K562 (cell line): ENCODE measurements around the gene GPR25. TPM values are rescaled to one million over a fixed set of nuclear protein-coding genes. Genes with fewer than 3 reads are reported as not detected.

ENCODE experiments used
- ATAC-seq: fragments of 200-7000 bp; cut with Tn5 transposase; 3 replicates; pipeline ENCODE4 v1.9.1; 2020; ENCODE audit warnings: moderate library complexity
- BruUV-seq: library from RNA; stranded (reverse); fragments of 400-500 nt; replicated peaks from 2 replicates; lab custom pipeline; 2021; lab: Mats Ljungman, UMichigan
- CTCF ChIA-PET: fragments of 300-600 bp; formaldehyde crosslinking; extraction: SDS; loops from one replicate; lab custom pipeline; 2021; ENCODE audit warnings: low intra/inter-chr PET ratio; lab: Yijun Ruan, JAX
- POLR2A ChIA-PET: fragments of 300-600, 350-650 bp; sonication (Branson Sonifier 250); formaldehyde crosslinking; extraction: SDS; loops from one replicate; lab custom pipeline; 2021; ENCODE audit warnings: antibody characterized with exemption, inconsistent platforms; lab: Yijun Ruan, JAX
- DNase-seq, 4 experiments: peaks; one replicate each; pipeline versions ENCODE4 v3.0.0 to v3.0.0-alpha.2; 2011 to 2018; ENCODE audit warnings: low spot score in 3 of 4, mixed read lengths in 3 of 4; ENCODE audit errors: extremely low read depth in 1 of 4
- FAIRE-seq: peaks from 2 replicates; lab custom pipeline; 2011; peaks lifted over from hg19 to GRCh38; lab: Jason Lieb, UNC
- H2AFZ ChIP-seq: 2 replicates; pipeline ENCODE4 v1.6.0; 2011; ENCODE audit warnings: low read depth, low read length, control low read depth, inconsistent platforms
- H3K27ac ChIP-seq: fragments of 200-600 bp; 3 replicates; pipeline ENCODE4 v1.8.0; 2011; ENCODE audit warnings: low read depth, mild to moderate bottlenecking, control low read depth, inconsistent platforms, low read length, moderate library complexity, mixed read lengths; ENCODE audit errors: extremely low read depth
- H3K27me3 ChIP-seq, 2 experiments: fragments of 300-600 bp in 1 of 2; 2 replicates in 1 of 2; 3 replicates in 1 of 2; pipeline versions ENCODE4 v1.6.0 to v1.8.0; 2011; ENCODE audit warnings: inconsistent platforms in 2 of 2, low read length in 2 of 2, mild to moderate bottlenecking in 1 of 2, mixed read lengths in 1 of 2, moderate library complexity in 1 of 2; ENCODE audit not compliant: control insufficient read depth in 2 of 2, insufficient read depth in 2 of 2
- H3K36me3 ChIP-seq: fragments of 300-600 bp; 3 replicates; pipeline ENCODE4 v1.8.0; 2011; ENCODE audit warnings: mild to moderate bottlenecking, low read length, inconsistent platforms; ENCODE audit not compliant: control insufficient read depth, insufficient read depth
- H3K4me1 ChIP-seq, 2 experiments: fragments of 200-600 bp in 1 of 2; replicated peaks in 1 of 2; 2 replicates in 1 of 2; 3 replicates in 1 of 2; pipeline versions ENCODE4 v1.5.1 to v1.8.0; 2011; ENCODE audit warnings: inconsistent platforms in 2 of 2, low read length in 2 of 2, mild to moderate bottlenecking in 1 of 2, mixed read lengths in 1 of 2, moderate library complexity in 1 of 2; ENCODE audit not compliant: control insufficient read depth in 2 of 2, insufficient read depth in 2 of 2
- H3K4me2 ChIP-seq: 2 replicates; pipeline ENCODE4 v1.6.1; 2011; ENCODE audit warnings: low read length, control low read depth, inconsistent platforms, mixed read lengths; ENCODE audit not compliant: insufficient read depth
- H3K4me3 ChIP-seq: fragments of 200-600 bp; sonication (generic), shearing (Covaris generic); 2 replicates; pipeline ENCODE4 v1.5.1; 2016; ENCODE audit warnings: control low read depth, inconsistent platforms
- H3K79me2 ChIP-seq: fragments of 200-600 bp; 3 replicates; pipeline ENCODE4 v1.8.0; 2011; ENCODE audit warnings: low read length, inconsistent platforms; ENCODE audit not compliant: control insufficient read depth, insufficient read depth
- H3K9ac ChIP-seq, 2 experiments: 2 replicates each; pipeline versions ENCODE4 v1.6.0 to v1.6.1; 2011; ENCODE audit warnings: low read depth in 2 of 2, low read length in 2 of 2, control low read depth in 1 of 2, inconsistent platforms in 1 of 2, mild to moderate bottlenecking in 1 of 2, mixed read lengths in 1 of 2; ENCODE audit not compliant: insufficient read depth in 1 of 2
- H3K9me1 ChIP-seq: one replicate; pipeline ENCODE4 v1.6.0; 2011; ENCODE audit warnings: inconsistent platforms, mild to moderate bottlenecking, low read length, moderate library complexity; ENCODE audit not compliant: control insufficient read depth, insufficient read depth
- H3K9me3 ChIP-seq: replicated peaks from 2 replicates; pipeline ENCODE4 v1.5.1; 2011; ENCODE audit warnings: low read depth, low read length, inconsistent platforms; ENCODE audit not compliant: control insufficient read depth, insufficient read depth
- H4K20me1 ChIP-seq: replicated peaks from 2 replicates; pipeline ENCODE4 v1.6.1; 2011; ENCODE audit warnings: low read length, inconsistent platforms, mixed read lengths; ENCODE audit not compliant: control insufficient read depth, insufficient read depth
- OTX1 ChIP-seq: fragments of 450-650 bp; formaldehyde crosslinking; IDR thresholded peaks from 2 replicates; pipeline ENCODE4 v1.4.0; 2022; ENCODE audit warnings: mild to moderate bottlenecking
- TBL1XR1 ChIP-seq, 2 experiments: IDR thresholded peaks; 2 replicates each; pipeline ENCODE4 v1.6.1; 2012; ENCODE audit warnings: improper control_type of control experiment in 2 of 2, low read length in 2 of 2, mild to moderate bottlenecking in 1 of 2
- XRCC3 ChIP-seq: fragments of 450-650 bp; IDR thresholded peaks from 2 replicates; pipeline ENCODE4 v1.6.1; 2017; ENCODE audit warnings: mild to moderate bottlenecking, moderate library complexity
- ZNF239 ChIP-seq: fragments of 250-450 bp; sonication (Bioruptor Pico); IDR thresholded peaks from 2 replicates; pipeline ENCODE4 v1.4.0; 2020; ENCODE audit warnings: mild to moderate bottlenecking
- WGBS: fragments of 100-300 bp; shearing (Covaris generic); methylation state at CpG from one replicate; pipeline ENCODE4 v1.1.6; 2016; ENCODE audit warnings: low coverage, mixed read lengths; ENCODE audit not compliant: insufficient coverage; ENCODE audit errors: missing lambda C conversion rate; 5-methylcytosine and 5-hydroxymethylcytosine counted together
- in situ Hi-C: fragments of 300-500 bp; cut with MboI; formaldehyde crosslinking; loops from 4 replicates; pipeline ENCODE4 v1.15.0; 2018; ENCODE audit warnings: inconsistent platforms, mixed read lengths
- intact Hi-C: fragments of 100-400 bp; cut with micrococcal nuclease; formaldehyde crosslinking; loops from 2 replicates; pipeline ENCODE4 v1.14.2; 2022
- polyA plus RNA-seq, 8 experiments: library from polyadenylated mRNA; depleted of rRNA in 4 of 8; stranded (reverse) in 5 of 8; unstranded in 3 of 8; fragments of >200 nt; fragmentation: Nextera tagmentation in 2 of 8; fragmentation: Illumina TruSeq in 1 of 8; extraction: Ambion mirVana in 2 of 8; extraction: Trizol in 1 of 8; gene quantifications; 2 replicates each; pipeline versions ENCODE4 v1.2.1 to v1.2.3, GENCODE V29; 2011 to 2014; ENCODE audit warnings: inconsistent platforms in 1 of 8, missing spikeins in 1 of 8
- total RNA-seq, 7 experiments: library from RNA; depleted of rRNA in 6 of 7; stranded (reverse); fragments of >200 nt in 6 of 7; fragmentation: Illumina TruSeq in 2 of 7; extraction: Trizol in 2 of 7; gene quantifications; 2 replicates each; pipeline versions ENCODE4 v1.2.1 to v1.2.3, GENCODE V29; 2011 to 2021; ENCODE audit warnings: low replicate concordance in 1 of 7
- TF ChIP-seq, protein P1 (sequence below): fragments of 450-650 bp; IDR thresholded peaks from 2 replicates; pipeline ENCODE4 v1.6.1; 2018; ENCODE audit warnings: mild to moderate bottlenecking, low read depth; ENCODE audit not compliant: partially characterized antibody

Gene GPR25
- total and polyA plus RNA-seq, 9 of the 15 experiments (the other 6 are each of a cell fraction or from before 2014, with no cell fraction given): not detected

DNA sequence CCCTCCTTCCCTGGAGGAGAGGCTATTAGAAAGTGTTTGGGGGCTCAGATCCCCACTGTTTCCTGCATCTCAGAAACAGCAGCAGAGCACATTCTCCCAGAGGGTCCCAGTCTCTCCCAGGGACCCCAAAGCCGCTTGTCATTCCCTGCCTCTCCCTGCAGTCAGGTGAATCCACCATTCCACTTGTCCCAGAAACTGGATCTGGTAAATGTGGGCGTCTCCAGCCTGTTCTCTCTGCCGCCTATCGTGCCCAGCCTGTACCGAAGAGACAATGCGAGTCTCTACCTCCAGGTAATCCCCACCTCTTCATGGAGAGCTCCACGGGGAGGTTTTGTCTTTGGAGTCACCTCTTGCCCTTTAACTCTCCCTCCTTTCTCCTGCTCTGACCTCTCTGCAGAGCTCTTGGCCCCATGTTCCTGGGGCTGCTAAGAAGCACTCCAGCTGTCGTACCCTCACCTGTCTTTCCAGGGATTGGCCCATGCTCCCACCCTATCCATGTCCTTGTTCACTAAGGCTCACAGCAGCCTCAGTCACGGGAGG lies 48.9 kb downstream of the GPR25 start:
- BruUV-seq: no TSS peak
- TF ChIP-seq ZNF239 (no peak), XRCC3 (no peak), OTX1 (CRISPR knock-in tag) (no peak), TBL1XR1 (IDR thresholded peaks at IDR 0.05; ENCODE audit: low read length in 2 of 2) (no peak)
- TF ChIP-seq, protein P1, sequence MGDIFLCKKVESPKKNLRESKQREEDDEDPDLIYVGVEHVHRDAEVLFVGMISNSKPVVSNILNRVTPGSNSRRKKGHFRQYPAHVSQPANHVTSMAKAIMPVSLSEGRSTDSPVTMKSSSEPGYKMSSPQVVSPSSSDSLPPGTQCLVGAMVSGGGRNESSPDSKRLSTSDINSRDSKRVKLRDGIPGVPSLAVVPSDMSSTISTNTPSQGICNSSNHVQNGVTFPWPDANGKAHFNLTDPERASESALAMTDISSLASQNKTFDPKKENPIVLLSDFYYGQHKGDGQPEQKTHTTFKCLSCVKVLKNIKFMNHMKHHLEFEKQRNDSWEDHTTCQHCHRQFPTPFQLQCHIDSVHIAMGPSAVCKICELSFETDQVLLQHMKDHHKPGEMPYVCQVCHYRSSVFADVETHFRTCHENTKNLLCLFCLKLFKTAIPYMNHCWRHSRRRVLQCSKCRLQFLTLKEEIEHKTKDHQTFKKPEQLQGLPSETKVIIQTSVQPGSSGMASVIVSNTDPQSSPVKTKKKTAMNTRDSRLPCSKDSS: no peak
- no peak for FAIRE-seq
- Histone ChIP-seq H3K9ac (no peak overlapping the region), H3K9me3 (no peaks in the 10 kb centered on the region), H4K20me1 (peaks cover 6% of the 10 kb centered on the region; the same call in 1 of the 2 replicates), H3K36me3 (no peaks in the 10 kb centered on the region), H3K4me3 (no peak overlapping the region), H3K27me3 (peaks cover 19 to 52% of the 10 kb centered on the region in 2 experiments), H3K9me1 (no peaks in the 10 kb centered on the region), H3K4me2 (no peak overlapping the region), H2AFZ (no peak overlapping the region), H3K4me1 (no peaks in the 10 kb centered on the region), H3K79me2 (no peaks in the 10 kb centered on the region), H3K27ac (no peak overlapping the region)
- CTCF ChIA-PET: no interaction called here
- WGBS: 0% methylated on average over 9 of the region's 9 CpGs
- intact Hi-C loops (no loop called here), in situ Hi-C loops (no loop called here)
- POLR2A ChIA-PET: interaction anchor here (0.7 kb wide), 1 partner anchor 77 kb away, joined by 3 read pairs; no protein-coding TSS in a partner anchor
- ATAC-seq: no peak
- peak in 1 of 4 experiments; percentile 4 for DNase-seq
